Measurements from ENCODE around the gene STK26.
"Not testable (repeated sequence)": the region's sequence is repeated elsewhere in the genome, so short reads cannot be mapped to it uniquely, and the experiment has no call there.

STK26 gene

GRCh38 chrX:132040066-132040465 lies 17.0 kb downstream of the STK26 start:
- no peak for DNase-seq

- no peak for DNase-seq
Observed at GRCh38 chrX:132041015-132041414, 17.9 kb downstream of the STK26 start.

GRCh38 chrX:132043977-132044376 lies 20.9 kb downstream of the STK26 start:
- DNase-seq = no peak

GRCh38 chrX:132044953-132045352 lies 21.9 kb downstream of the STK26 start:
- no peak for DNase-seq

- no peak for DNase-seq
Observed at GRCh38 chrX:132045456-132045855, 22.4 kb downstream of the STK26 start.

- no peak for DNase-seq
Observed at GRCh38 chrX:132046533-132046932, 23.4 kb downstream of the STK26 start.

GRCh38 chrX:132051778-132052177 lies 28.7 kb downstream of the STK26 start:
- DNase-seq = not testable (repeated sequence)

GRCh38 chrX:132058050-132058449 lies 34.9 kb downstream of the STK26 start:
- DNase-seq = no peak

GRCh38 chrX:132058975-132059374 lies 35.9 kb downstream of the STK26 start:
- no peak for DNase-seq

GRCh38 chrX:132059973-132060540 lies 37.0 kb downstream of the STK26 start:
- no peak for DNase-seq

- DNase-seq = no peak
Observed at GRCh38 chrX:132063334-132063733, 40.2 kb downstream of the STK26 start.

GRCh38 chrX:132063862-132064261 lies 40.8 kb downstream of the STK26 start:
- DNase-seq = no peak

GRCh38 chrX:132068405-132068804 lies 45.3 kb downstream of the STK26 start:
- DNase-seq = no peak

- DNase-seq = peak in 1 of 2 experiments; percentile 2
Observed at GRCh38 chrX:132071254-132071653, 48.2 kb downstream of the STK26 start.

GRCh38 chrX:132077414-132077813 lies 54.3 kb downstream of the STK26 start:
- no peak for DNase-seq

GRCh38 chrX:132077912-132078311 lies 54.8 kb downstream of the STK26 start:
- no peak for DNase-seq

- no peak for DNase-seq
Observed at GRCh38 chrX:132085786-132086185, 62.7 kb downstream of the STK26 start.

- no peak for DNase-seq
Observed at GRCh38 chrX:132086672-132087071, 63.6 kb downstream of the STK26 start.

- DNase-seq = no peak
Observed at GRCh38 chrX:132088864-132089263, 65.8 kb downstream of the STK26 start.

GRCh38 chrX:132090403-132091159 lies 67.5 kb downstream of the STK26 start:
- DNase-seq = no peak

- DNase-seq = peak in 1 of 2 experiments; percentile 13
Observed at GRCh38 chrX:132092439-132093065, 69.5 kb downstream of the STK26 start.

GRCh38 chrX:132093239-132093860 lies 70.2 kb downstream of the STK26 start:
- no peak for DNase-seq

GRCh38 chrX:132094164-132094563 lies 71.1 kb downstream of the STK26 start:
- DNase-seq = no peak

GRCh38 chrX:132098704-132099103 lies 75.6 kb downstream of the STK26 start:
- not testable (repeated sequence) for DNase-seq

Measured in NCI-H446 (cell line).